Measurements from ENCODE around the gene ICAM2. TPM values are rescaled to one million over a fixed set of nuclear protein-coding genes. Genes with fewer than 3 reads are reported as not detected.

Gene ICAM2
- total and polyA plus RNA-seq, 4 donors: 9.6 to 17.5 (median 12.4) TPM

GRCh38 chr17:64032081-64032480, 11.6 kb upstream of the ICAM2 start:
- no peak for TF ChIP-seq RAD21 (IDR thresholded peaks at IDR 0.05)
- TF ChIP-seq TAF1 (conservative IDR thresholded peaks at IDR 0.05): no peak
- no peak for TF ChIP-seq GABPA (IDR thresholded peaks at IDR 0.05 in 1 of 2, conservative IDR thresholded peaks at IDR 0.05 in 1 of 2)
- TF ChIP-seq MAX (IDR thresholded peaks at IDR 0.05): no peak
- WGBS: 94% methylated on average over 4 of the region's 4 CpGs

GRCh38 chr17:64028874-64029464, 8.5 kb upstream of the ICAM2 start:
- Histone ChIP-seq H3K9me3 (ENCODE audit: control insufficient read depth in 4 of 4, low read length in 3 of 4) (no peaks in the 10 kb centered on the region), H3K36me3 (ENCODE audit: control insufficient read depth in 4 of 4, insufficient read depth in 3 of 4, low read depth in 1 of 4, low read length in 3 of 4) (no peaks in the 10 kb centered on the region), H3K4me3 (ENCODE audit: low read depth in 1 of 3, low read length in 3 of 3) (no peak overlapping the region), H3K27me3 (ENCODE audit: control insufficient read depth in 4 of 4, insufficient read depth in 4 of 4, low read length in 3 of 4) (no peaks in the 10 kb centered on the region), H3K4me1 (ENCODE audit: control insufficient read depth in 4 of 4, insufficient read depth in 4 of 4, low read length in 3 of 4) (peaks cover 0 to 8% (median 2%) of the 10 kb centered on the region in 4 donors), H3K27ac (ENCODE audit: low read depth in 1 of 2, low read length in 2 of 2) (no peak overlapping the region), H3K9ac (ENCODE audit: low read depth in 1 of 2, low read length in 2 of 2) (no peak overlapping the region)
- TF ChIP-seq CTCF (IDR thresholded peaks at IDR 0.05; ENCODE audit: low read depth, low read length, missing input control) (peak; percentile 71), RAD21 (IDR thresholded peaks at IDR 0.05) (peak; percentile 83), HNF4G (IDR thresholded peaks at IDR 0.05) (no peak)
- peak; percentile 64 for DNase-seq (ENCODE audit: low spot score)
- WGBS: 10% methylated on average over 3 of the region's 3 CpGs

More at GRCh38 chr17:64032081-64032480, 11.6 kb upstream of the ICAM2 start:
- Histone ChIP-seq H3K4me1 (ENCODE audit: control insufficient read depth in 4 of 4, insufficient read depth in 4 of 4, low read length in 3 of 4) (no peaks in the 10 kb centered on the region), H3K9me3 (ENCODE audit: control insufficient read depth in 4 of 4, low read length in 3 of 4) (no peaks in the 10 kb centered on the region), H3K9ac (ENCODE audit: low read depth in 1 of 2, low read length in 2 of 2) (no peak overlapping the region), H3K4me3 (ENCODE audit: low read depth in 1 of 3, low read length in 3 of 3) (no peak overlapping the region), H3K27ac (ENCODE audit: low read depth in 1 of 2, low read length in 2 of 2) (no peak overlapping the region), H3K27me3 (ENCODE audit: control insufficient read depth in 4 of 4, insufficient read depth in 4 of 4, low read length in 3 of 4) (no peaks in the 10 kb centered on the region), H3K36me3 (ENCODE audit: control insufficient read depth in 4 of 4, insufficient read depth in 3 of 4, low read depth in 1 of 4, low read length in 3 of 4) (peaks cover 0 to 2% (median 0%) of the 10 kb centered on the region in 4 donors)
- no peak for DNase-seq (ENCODE audit: low spot score)

- Histone ChIP-seq H3K9ac (ENCODE audit: low read depth in 1 of 2, low read length in 2 of 2) (no peak overlapping the region), H3K4me1 (ENCODE audit: control insufficient read depth in 4 of 4, insufficient read depth in 4 of 4, low read length in 3 of 4) (peaks cover 0 to 8% (median 2%) of the 10 kb centered on the region in 4 donors), H3K9me3 (ENCODE audit: control insufficient read depth in 4 of 4, low read length in 3 of 4) (no peaks in the 10 kb centered on the region), H3K36me3 (ENCODE audit: control insufficient read depth in 4 of 4, insufficient read depth in 3 of 4, low read depth in 1 of 4, low read length in 3 of 4) (no peaks in the 10 kb centered on the region), H3K4me3 (ENCODE audit: low read depth in 1 of 3, low read length in 3 of 3) (peak overlapping the region in 1 of 3 donors; percentile 22), H3K27me3 (ENCODE audit: control insufficient read depth in 4 of 4, insufficient read depth in 4 of 4, low read length in 3 of 4) (no peaks in the 10 kb centered on the region), H3K27ac (ENCODE audit: low read depth in 1 of 2, low read length in 2 of 2) (peak overlapping the region in 1 of 2 donors; percentile 22)
- TF ChIP-seq RXRA (IDR thresholded peaks at IDR 0.05) (no peak), FOXA2 (IDR thresholded peaks at IDR 0.05) (no peak), REST (IDR thresholded peaks at IDR 0.05) (no peak), HNF4G (IDR thresholded peaks at IDR 0.05) (no peak), ATF3 (IDR thresholded peaks at IDR 0.05) (no peak), ZBTB33 (IDR thresholded peaks at IDR 0.05) (no peak), FOXA1 (IDR thresholded peaks at IDR 0.05) (no peak), YY1 (IDR thresholded peaks at IDR 0.05) (peak; percentile 12), CTCF (IDR thresholded peaks at IDR 0.05; ENCODE audit: low read depth, low read length, missing input control) (peak; percentile 73), SP1 (IDR thresholded peaks at IDR 0.05) (peak; percentile 13), NR2F2 (IDR thresholded peaks at IDR 0.05) (peak; percentile 28), MAX (IDR thresholded peaks at IDR 0.05) (no peak), RAD21 (IDR thresholded peaks at IDR 0.05) (peak; percentile 81 to 88)
- DNase-seq (ENCODE audit: low spot score): peak; percentile 79
- 4% methylated on average over 21 of the region's 21 CpGs for WGBS
Measured at GRCh38 chr17:64025732-64026294, 5.4 kb upstream of the ICAM2 start.

All from liver (tissue), 9 donors.